ENCODE measurements around the gene MAGED4B.

The MAGED4B gene

GRCh38 chrX:52015794-52016193 lies 53.2 kb downstream of the MAGED4B start:
- TF ChIP-seq POLR2AphosphoS5 (IDR thresholded peaks at IDR 0.05; ENCODE audit: low read depth, low read length) (no peak), SIN3A (IDR thresholded peaks at IDR 0.05; ENCODE audit: borderline replicate concordance, insufficient read depth, low read length) (no peak)
- TF ChIP-seq, protein P1, sequence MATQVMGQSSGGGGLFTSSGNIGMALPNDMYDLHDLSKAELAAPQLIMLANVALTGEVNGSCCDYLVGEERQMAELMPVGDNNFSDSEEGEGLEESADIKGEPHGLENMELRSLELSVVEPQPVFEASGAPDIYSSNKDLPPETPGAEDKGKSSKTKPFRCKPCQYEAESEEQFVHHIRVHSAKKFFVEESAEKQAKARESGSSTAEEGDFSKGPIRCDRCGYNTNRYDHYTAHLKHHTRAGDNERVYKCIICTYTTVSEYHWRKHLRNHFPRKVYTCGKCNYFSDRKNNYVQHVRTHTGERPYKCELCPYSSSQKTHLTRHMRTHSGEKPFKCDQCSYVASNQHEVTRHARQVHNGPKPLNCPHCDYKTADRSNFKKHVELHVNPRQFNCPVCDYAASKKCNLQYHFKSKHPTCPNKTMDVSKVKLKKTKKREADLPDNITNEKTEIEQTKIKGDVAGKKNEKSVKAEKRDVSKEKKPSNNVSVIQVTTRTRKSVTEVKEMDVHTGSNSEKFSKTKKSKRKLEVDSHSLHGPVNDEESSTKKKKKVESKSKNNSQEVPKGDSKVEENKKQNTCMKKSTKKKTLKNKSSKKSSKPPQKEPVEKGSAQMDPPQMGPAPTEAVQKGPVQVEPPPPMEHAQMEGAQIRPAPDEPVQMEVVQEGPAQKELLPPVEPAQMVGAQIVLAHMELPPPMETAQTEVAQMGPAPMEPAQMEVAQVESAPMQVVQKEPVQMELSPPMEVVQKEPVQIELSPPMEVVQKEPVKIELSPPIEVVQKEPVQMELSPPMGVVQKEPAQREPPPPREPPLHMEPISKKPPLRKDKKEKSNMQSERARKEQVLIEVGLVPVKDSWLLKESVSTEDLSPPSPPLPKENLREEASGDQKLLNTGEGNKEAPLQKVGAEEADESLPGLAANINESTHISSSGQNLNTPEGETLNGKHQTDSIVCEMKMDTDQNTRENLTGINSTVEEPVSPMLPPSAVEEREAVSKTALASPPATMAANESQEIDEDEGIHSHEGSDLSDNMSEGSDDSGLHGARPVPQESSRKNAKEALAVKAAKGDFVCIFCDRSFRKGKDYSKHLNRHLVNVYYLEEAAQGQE (IDR thresholded peaks at IDR 0.05; ENCODE audit: insufficient read depth in 1 of 2, low read depth in 2 of 2, low read length in 2 of 2) = no peak

Data from PFSK-1 (cell line).